ENCODE data around the gene RASA1.

DNA sequence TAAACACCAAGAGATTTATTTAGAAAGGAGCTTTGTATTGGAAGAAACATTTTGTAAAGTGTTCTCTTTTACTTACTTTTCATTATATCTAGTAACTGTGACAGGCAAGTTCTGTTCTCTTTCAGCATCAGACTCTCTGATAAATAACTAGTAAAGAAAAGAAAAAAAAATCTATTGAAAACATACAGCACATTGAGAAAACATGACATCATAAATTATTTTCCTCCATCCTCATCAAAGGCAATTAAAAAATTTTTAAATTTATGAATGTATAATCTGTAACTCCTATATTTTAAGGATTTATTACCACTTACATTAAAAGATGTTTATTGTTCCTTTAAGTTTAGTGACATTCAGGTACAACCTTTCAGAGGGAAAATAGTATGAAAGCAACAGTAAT is 133.9 kb downstream of the RASA1 start:
- TF ChIP-seq, protein P1, sequence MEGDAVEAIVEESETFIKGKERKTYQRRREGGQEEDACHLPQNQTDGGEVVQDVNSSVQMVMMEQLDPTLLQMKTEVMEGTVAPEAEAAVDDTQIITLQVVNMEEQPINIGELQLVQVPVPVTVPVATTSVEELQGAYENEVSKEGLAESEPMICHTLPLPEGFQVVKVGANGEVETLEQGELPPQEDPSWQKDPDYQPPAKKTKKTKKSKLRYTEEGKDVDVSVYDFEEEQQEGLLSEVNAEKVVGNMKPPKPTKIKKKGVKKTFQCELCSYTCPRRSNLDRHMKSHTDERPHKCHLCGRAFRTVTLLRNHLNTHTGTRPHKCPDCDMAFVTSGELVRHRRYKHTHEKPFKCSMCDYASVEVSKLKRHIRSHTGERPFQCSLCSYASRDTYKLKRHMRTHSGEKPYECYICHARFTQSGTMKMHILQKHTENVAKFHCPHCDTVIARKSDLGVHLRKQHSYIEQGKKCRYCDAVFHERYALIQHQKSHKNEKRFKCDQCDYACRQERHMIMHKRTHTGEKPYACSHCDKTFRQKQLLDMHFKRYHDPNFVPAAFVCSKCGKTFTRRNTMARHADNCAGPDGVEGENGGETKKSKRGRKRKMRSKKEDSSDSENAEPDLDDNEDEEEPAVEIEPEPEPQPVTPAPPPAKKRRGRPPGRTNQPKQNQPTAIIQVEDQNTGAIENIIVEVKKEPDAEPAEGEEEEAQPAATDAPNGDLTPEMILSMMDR (conservative IDR thresholded peaks at IDR 0.05): no peak
- no peak for TF ChIP-seq ZFX (IDR thresholded peaks at IDR 0.05)

Data from C4-2B (cell line).